GM12873 (cell line): ENCODE results near the gene ANKS1B.

Source experiments
- CTCF ChIP-seq: IDR thresholded peaks from 2 replicates; pipeline ENCODE4 v1.5.1; 2012; ENCODE audit warnings: low read depth, mild to moderate bottlenecking, moderate library complexity, low read length, control low read depth; ENCODE audit not compliant: insufficient read depth; ENCODE audit errors: missing control alignments

The ANKS1B gene

GRCh38 chr12:98758331-98758730 lies 1226.4 kb downstream of the ANKS1B start:
- no peak for TF ChIP-seq CTCF

- no peak for TF ChIP-seq CTCF
Measured at GRCh38 chr12:98757455-98757854, 1227.3 kb downstream of the ANKS1B start.

- no peak for TF ChIP-seq CTCF
Measured at GRCh38 chr12:98754095-98754494, 1230.6 kb downstream of the ANKS1B start.

GRCh38 chr12:98752726-98753125 lies 1232.0 kb downstream of the ANKS1B start:
- no peak for TF ChIP-seq CTCF

- no peak for TF ChIP-seq CTCF
Measured at GRCh38 chr12:98751580-98752115, 1233.1 kb downstream of the ANKS1B start.

- no peak for TF ChIP-seq CTCF
Measured at GRCh38 chr12:98750511-98750910, 1234.2 kb downstream of the ANKS1B start.

- TF ChIP-seq CTCF: no peak
Measured at GRCh38 chr12:98748463-98748862, 1236.3 kb downstream of the ANKS1B start.
